Activated CD8-positive, alpha-beta memory T cell treated with anti-CD3 and anti-CD28 coated beads for 4 hours (primary cell): Measurements from ENCODE around the gene REX1BD.
"Not testable (repeated sequence)": the region's sequence is repeated elsewhere in the genome, so short reads cannot be mapped to it uniquely, and the experiment has no call there.

Experiments
- DNase-seq, 2 donors: peaks; one replicate each; pipeline ENCODE4 v3.0.0-alpha.2; 2020; ENCODE audit warnings: low read depth in 2 of 2

The REX1BD gene

GRCh38 chr19:18588611-18589379, at the start of gene REX1BD:
TSS of gene REX1BD (plus strand) at chr19:18588798. CDS start at chr19:18588802, 4 bp downstream.
- peak; percentile 81 to 83 for DNase-seq

- DNase-seq, result no peak
These were observed 49.2 kb upstream of the REX1BD start for GRCh38 chr19:18539372-18539771.

- DNase-seq, result not testable (repeated sequence)
These were observed 48.4 kb upstream of the REX1BD start for GRCh38 chr19:18540200-18540599.

GRCh38 chr19:18541258-18541991, 47.2 kb upstream of the REX1BD start:
- DNase-seq, result no peak

- no peak for DNase-seq
These were observed 46.3 kb upstream of the REX1BD start for GRCh38 chr19:18541992-18542940.

GRCh38 chr19:18542941-18543813, 45.4 kb upstream of the REX1BD start, which contains the start of gene FKBP8:
TSS of gene FKBP8 (minus strand) at chr19:18543573. CDS start at chr19:18541970, 1,603 bp downstream.
- peak; percentile 87 to 89 for DNase-seq

- peak in 1 of 2 donors; percentile 34 for DNase-seq
These were observed 44.7 kb upstream of the REX1BD start for GRCh38 chr19:18543814-18544475.

GRCh38 chr19:18551631-18552030, 37.0 kb upstream of the REX1BD start:
- DNase-seq, result no peak

- DNase-seq, result peak; percentile 96 to 98
These were observed 31.0 kb upstream of the REX1BD start, which contains the start of gene KXD1 for GRCh38 chr19:18557411-18558201. TSS of gene KXD1 (plus strand) at chr19:18557870. CDS start at chr19:18562057, 4,187 bp downstream.

- DNase-seq, result no peak
These were observed 30.4 kb upstream of the REX1BD start for GRCh38 chr19:18558202-18558555.

GRCh38 chr19:18558604-18559003, 30.0 kb upstream of the REX1BD start:
- no peak for DNase-seq

- DNase-seq, result no peak
These were observed 28.9 kb upstream of the REX1BD start for GRCh38 chr19:18559685-18560084.

GRCh38 chr19:18562086-18562485, 26.5 kb upstream of the REX1BD start:
- DNase-seq, result no peak

GRCh38 chr19:18566953-18567352, 21.6 kb upstream of the REX1BD start:
- no peak for DNase-seq

- DNase-seq, result no peak
These were observed 20.2 kb upstream of the REX1BD start for GRCh38 chr19:18568367-18568766.

- DNase-seq, result peak; percentile 98
These were observed 16.8 kb upstream of the REX1BD start, which contains the start of gene UBA52 for GRCh38 chr19:18571564-18572344. TSS of gene UBA52 (plus strand) at chr19:18571857. CDS start at chr19:18573301, 1,444 bp downstream.

- DNase-seq, result no peak
These were observed 13.8 kb upstream of the REX1BD start for GRCh38 chr19:18574691-18575291.

GRCh38 chr19:18576383-18576782, 12.2 kb upstream of the REX1BD start:
- no peak for DNase-seq
